Cardiac muscle cell (in vitro differentiated cells and primary cell): ENCODE measurements around the gene TSGA10. TPM values are rescaled to one million over a fixed set of nuclear protein-coding genes. Genes with fewer than 3 reads are reported as not detected.

ENCODE experiments used
- DNase-seq, 2 donors: peaks; one replicate each; pipeline versions ENCODE4 v3.0.0 to v3.0.0-alpha.2; 2010 to 2017; ENCODE audit warnings: low read depth in 1 of 2, low spot score in 1 of 2
- H3K27ac ChIP-seq: fragments of 200-600 bp; sonication (generic); 2 replicates; pipeline ENCODE4 v1.5.1; 2016
- H3K27me3 ChIP-seq: fragments of 200-600 bp; sonication (generic); 2 replicates; pipeline ENCODE4 v1.6.0; 2016; ENCODE audit warnings: control low read depth
- H3K36me3 ChIP-seq: fragments of 200-600 bp; sonication (generic); 2 replicates; pipeline ENCODE4 v1.5.1; 2016; ENCODE audit warnings: control low read depth
- H3K4me1 ChIP-seq: fragments of 200-600 bp; sonication (generic); 2 replicates; pipeline ENCODE4 v1.8.1; 2017; ENCODE audit warnings: low read depth, mild to moderate bottlenecking, mixed run types
- H3K4me3 ChIP-seq: fragments of 200-600 bp; sonication (generic); 2 replicates; pipeline ENCODE4 v1.5.1; 2016; ENCODE audit warnings: mild to moderate bottlenecking
- H3K9me3 ChIP-seq: fragments of 200-600 bp; sonication (generic); 2 replicates; pipeline ENCODE4 v1.5.1; 2017; ENCODE audit warnings: low read depth, mild to moderate bottlenecking, control low read depth
- CTCF ChIP-seq: IDR thresholded peaks from 2 replicates; pipeline ENCODE4 v1.5.1; 2012; ENCODE audit warnings: low read depth, mild to moderate bottlenecking, low read length
- polyA plus RNA-seq: library from polyadenylated mRNA; unstranded; fragments of >200 nt; fragmentation: Nextera tagmentation; extraction: Ambion mirVana; gene quantifications from 2 replicates; pipeline ENCODE4 v1.2.1, GENCODE V29; 2016
- total RNA-seq: library from RNA; depleted of rRNA; stranded (reverse); fragments of >200 nt; gene quantifications from 2 replicates; pipeline ENCODE4 v1.2.3, GENCODE V29; 2016

TSGA10 gene
- total and polyA plus RNA-seq, 2 experiments from 2014 or later = 7.3 to 7.8 TPM

GRCh38 chr2:99190548-99190947, 35.8 kb upstream of the TSGA10 start:
- Histone ChIP-seq H3K4me3 (no peak overlapping the region), H3K27ac (no peak overlapping the region), H3K9me3 (no peaks in the 10 kb centered on the region), H3K36me3 (peaks cover 28% of the 10 kb centered on the region), H3K27me3 (no peaks in the 10 kb centered on the region), H3K4me1 (no peaks in the 10 kb centered on the region)
- TF ChIP-seq CTCF = no peak
- no peak for DNase-seq

- no peaks in the 10 kb centered on the region for H3K4me1 ChIP-seq
- no peak for TF ChIP-seq CTCF
- no peak for DNase-seq
Observed at GRCh38 chr2:99188357-99188756, 33.6 kb upstream of the TSGA10 start.

GRCh38 chr2:99187011-99187410, 32.3 kb upstream of the TSGA10 start:
- Histone ChIP-seq H3K4me1 (peaks cover under 1% of the 10 kb centered on the region), H3K36me3 (peaks cover 7% of the 10 kb centered on the region), H3K27me3 (no peaks in the 10 kb centered on the region), H3K9me3 (no peaks in the 10 kb centered on the region), H3K4me3 (no peak overlapping the region), H3K27ac (no peak overlapping the region)
- TF ChIP-seq CTCF = no peak
- no peak for DNase-seq

More at GRCh38 chr2:99188357-99188756, 33.6 kb upstream of the TSGA10 start:
- H3K36me3 ChIP-seq = peaks cover 14% of the 10 kb centered on the region
- no peak overlapping the region for H3K4me3 ChIP-seq
- no peak overlapping the region for H3K27ac ChIP-seq
- no peaks in the 10 kb centered on the region for H3K27me3 ChIP-seq
- no peaks in the 10 kb centered on the region for H3K9me3 ChIP-seq

GRCh38 chr2:99184811-99185210, 30.1 kb upstream of the TSGA10 start:
- TF ChIP-seq CTCF = no peak
- Histone ChIP-seq H3K36me3 (peaks cover 6% of the 10 kb centered on the region), H3K4me3 (no peak overlapping the region), H3K9me3 (no peaks in the 10 kb centered on the region), H3K4me1 (peaks cover 8% of the 10 kb centered on the region), H3K27ac (no peak overlapping the region), H3K27me3 (no peaks in the 10 kb centered on the region)
- no peak for DNase-seq

GRCh38 chr2:99183025-99183424, 28.3 kb upstream of the TSGA10 start:
- DNase-seq = peak in 1 of 2 donors; percentile 4
- H3K4me1 ChIP-seq = peaks cover 10% of the 10 kb centered on the region
- no peaks in the 10 kb centered on the region for H3K9me3 ChIP-seq
- H3K27ac ChIP-seq = no peak overlapping the region
- H3K4me3 ChIP-seq = no peak overlapping the region
- TF ChIP-seq CTCF = no peak
- no peaks in the 10 kb centered on the region for H3K27me3 ChIP-seq
- no peaks in the 10 kb centered on the region for H3K36me3 ChIP-seq

GRCh38 chr2:99181624-99182000, 26.9 kb upstream of the TSGA10 start:
- Histone ChIP-seq H3K4me3 (peak overlapping the region; percentile 90), H3K9me3 (no peaks in the 10 kb centered on the region), H3K4me1 (peaks cover 10% of the 10 kb centered on the region), H3K27me3 (no peaks in the 10 kb centered on the region), H3K27ac (peak overlapping the region; percentile 95), H3K36me3 (no peaks in the 10 kb centered on the region)
- TF ChIP-seq CTCF = no peak
- peak; percentile 4 to 15 for DNase-seq
